GM12878 (cell line): ENCODE results near the gene ALOX12B. TPM values are rescaled to one million over a fixed set of nuclear protein-coding genes. Genes with fewer than 3 reads are reported as not detected.

ENCODE experiments used
- ATAC-seq: fragments of 200-7000 bp; cut with Tn5 transposase; 3 replicates; pipeline ENCODE4 v1.9.1; 2020; ENCODE audit warnings: mild to moderate bottlenecking, moderate library complexity
- BruUV-seq: library from RNA; stranded (reverse); fragments of 400-500 nt; replicated peaks from 2 replicates; lab custom pipeline; 2021; lab: Mats Ljungman, UMichigan
- CTCF ChIA-PET: fragments of 300-600 bp; sonication (Branson Sonifier 250); formaldehyde crosslinking; extraction: SDS; loops from one replicate; lab custom pipeline; 2021; ENCODE audit warnings: inconsistent platforms; lab: Yijun Ruan, JAX
- POLR2A ChIA-PET: fragments of 350-600 bp; formaldehyde crosslinking; extraction: SDS; loops from one replicate; lab custom pipeline; 2021; ENCODE audit warnings: inconsistent platforms; lab: Charles Lee
- RAD21 ChIA-PET: fragments of 300-600 bp; sonication (Branson Sonifier 250); formaldehyde crosslinking; loops from one replicate; lab custom pipeline; 2023; ENCODE audit warnings: antibody characterized with exemption; ENCODE audit not compliant: unreplicated experiment; lab: Charles Lee
- SMC1A ChIA-PET: fragments of 300-600 bp; sonication (Branson Sonifier 250); formaldehyde crosslinking; loops from one replicate; lab custom pipeline; 2023; ENCODE audit not compliant: unreplicated experiment, uncharacterized antibody; lab: Charles Lee
- DNase-seq: peaks from one replicate; pipeline ENCODE4 v3.0.0-alpha.2; 2011; ENCODE audit warnings: low read depth, low spot score
- FAIRE-seq: peaks from 3 replicates; lab custom pipeline; 2011; peaks lifted over from hg19 to GRCh38; lab: Jason Lieb, UNC
- H2AFZ ChIP-seq: 2 replicates; pipeline ENCODE4 v1.6.0; 2011; ENCODE audit warnings: low read depth, low read length, control low read depth; ENCODE audit not compliant: control insufficient read depth
- H3K27ac ChIP-seq: 2 replicates; pipeline ENCODE4 v1.5.1; 2011; ENCODE audit warnings: control low read depth; ENCODE audit not compliant: control insufficient read depth, insufficient read depth
- H3K27me3 ChIP-seq, 2 experiments: replicated peaks in 1 of 2; 2 replicates each; pipeline versions ENCODE4 v1.6.0 to v1.6.1; 2011; ENCODE audit warnings: low read length in 1 of 2; ENCODE audit not compliant: control insufficient read depth in 2 of 2, insufficient read depth in 2 of 2
- H3K36me3 ChIP-seq, 2 experiments: 2 replicates each; pipeline ENCODE4 v1.5.1; 2011; ENCODE audit warnings: low read length in 1 of 2; ENCODE audit not compliant: control insufficient read depth in 2 of 2, insufficient read depth in 2 of 2
- H3K4me1 ChIP-seq: 2 replicates; pipeline ENCODE4 v1.6.1; 2011; ENCODE audit warnings: mild to moderate bottlenecking, low read length, moderate library complexity, mixed read lengths; ENCODE audit not compliant: control insufficient read depth, insufficient read depth
- H3K4me2 ChIP-seq: 2 replicates; pipeline ENCODE4 v1.6.0; 2011; ENCODE audit warnings: control low read depth; ENCODE audit not compliant: control insufficient read depth, insufficient read depth
- H3K4me3 ChIP-seq: fragments of 200-600 bp; sonication (generic); 2 replicates; pipeline ENCODE4 v1.5.1; 2016
- H3K79me2 ChIP-seq: 2 replicates; pipeline ENCODE4 v1.6.0; 2011; ENCODE audit warnings: low read length; ENCODE audit not compliant: control insufficient read depth, insufficient read depth
- H3K9ac ChIP-seq: 2 replicates; pipeline ENCODE4 v1.8.0; 2011; ENCODE audit warnings: low read length, control low read depth, mixed read lengths; ENCODE audit not compliant: control insufficient read depth, insufficient read depth
- H3K9me3 ChIP-seq: replicated peaks from 3 replicates; pipeline ENCODE4 v1.5.1; 2011; ENCODE audit warnings: mild to moderate bottlenecking, low read length; ENCODE audit not compliant: control insufficient read depth, insufficient read depth
- H4K20me1 ChIP-seq: 2 replicates; pipeline ENCODE4 v1.6.0; 2011; ENCODE audit not compliant: control insufficient read depth, insufficient read depth
- CBX3 ChIP-seq: fragments of 200-600 bp; sonication (generic); IDR thresholded peaks from 2 replicates; pipeline ENCODE4 v1.6.1; 2016; ENCODE audit warnings: low read depth, borderline replicate concordance
- FOS ChIP-seq: IDR thresholded peaks from 3 replicates; pipeline ENCODE4 v1.6.1; 2011; ENCODE audit warnings: borderline replicate concordance; ENCODE audit not compliant: insufficient read length; ENCODE audit errors: extremely low read depth
- IRF4 ChIP-seq: IDR thresholded peaks from 2 replicates; pipeline ENCODE4 v1.6.1; 2011; ENCODE audit warnings: low read depth, low read length
- KDM1A ChIP-seq: fragments of 200-600 bp; sonication (generic); IDR thresholded peaks from 2 replicates; pipeline ENCODE4 v1.6.1; 2016; ENCODE audit warnings: borderline replicate concordance
- NRF1 ChIP-seq: conservative IDR thresholded peaks from 2 replicates; pipeline ENCODE4 v1.6.1; 2011; ENCODE audit warnings: mild to moderate bottlenecking, low read depth, low read length, improper control_type of control experiment
- PAX5 ChIP-seq: IDR thresholded peaks from 2 replicates; pipeline ENCODE4 v1.6.1; 2011; ENCODE audit warnings: low read depth, low read length, borderline replicate concordance
- REST ChIP-seq: IDR thresholded peaks from 2 replicates; pipeline ENCODE4 v1.6.1; 2012; ENCODE audit warnings: mild to moderate bottlenecking, low read depth, low read length
- SMAD5 ChIP-seq: IDR thresholded peaks from 2 replicates; pipeline ENCODE4 v1.6.1; 2016; ENCODE audit warnings: antibody characterized with exemption, low read depth
- TBL1XR1 ChIP-seq: IDR thresholded peaks from 2 replicates; pipeline ENCODE4 v1.6.1; 2012; ENCODE audit warnings: low read depth, low read length, improper control_type of control experiment
- TCF7 ChIP-seq: IDR thresholded peaks from 2 replicates; pipeline ENCODE4 v1.6.1; 2014; ENCODE audit warnings: antibody characterized with exemption, borderline replicate concordance
- YBX1 ChIP-seq: fragments of 450-650 bp; IDR thresholded peaks from 2 replicates; pipeline ENCODE4 v1.6.1; 2016; ENCODE audit warnings: antibody characterized with exemption
- ZNF207 ChIP-seq: fragments of 450-650 bp; IDR thresholded peaks from 2 replicates; pipeline ENCODE4 v1.6.1; 2014; ENCODE audit warnings: antibody characterized with exemption, mild to moderate bottlenecking, borderline replicate concordance
- WGBS: methylation state at CpG from one replicate; pipeline ENCODE4 v1.1.6; 2016; ENCODE audit warnings: low lambda C conversion rate; ENCODE audit not compliant: insufficient replicate concordance, insufficient coverage; ENCODE audit errors: missing lambda C conversion rate; 5-methylcytosine and 5-hydroxymethylcytosine counted together
- in situ Hi-C: fragments of 300-500 bp; cut with MboI; formaldehyde crosslinking; loops from 9 replicates; pipeline ENCODE4 v1.14.3; 2018; ENCODE audit warnings: mixed read lengths
- intact Hi-C: fragments of 100-400 bp; cut with micrococcal nuclease; formaldehyde crosslinking; loops from one replicate; pipeline ENCODE4 v1.14.2; 2022; ENCODE audit not compliant: unreplicated experiment
- polyA plus RNA-seq, 11 experiments: library from polyadenylated mRNA; depleted of rRNA in 4 of 11; unstranded in 6 of 11; stranded (reverse) in 5 of 11; fragments of >200 nt; fragmentation: Nextera tagmentation in 4 of 11; fragmentation: Illumina TruSeq in 1 of 11; extraction: Ambion mirVana in 4 of 11; extraction: Trizol in 1 of 11; gene quantifications; 1 replicate in 1 of 11; 2 replicates in 10 of 11; pipeline versions ENCODE4 v1.2.1 to v1.2.3, GENCODE V29; 2011 to 2016; ENCODE audit warnings: inconsistent platforms in 2 of 11, missing spikeins in 2 of 11, low read depth in 1 of 11
- total RNA-seq, 4 experiments: library from RNA; depleted of rRNA in 3 of 4; stranded (reverse); fragments of >200 nt in 3 of 4; fragmentation: Illumina TruSeq in 1 of 4; extraction: Trizol in 1 of 4; gene quantifications; 2 replicates each; pipeline versions ENCODE4 v1.2.1 to v1.2.3, GENCODE V29; 2013 to 2021
- TF ChIP-seq, protein P1 (sequence below): fragments of 450-650 bp; formaldehyde crosslinking; IDR thresholded peaks from 2 replicates; pipeline ENCODE4 v1.5.0; 2022; ENCODE audit warnings: mild to moderate bottlenecking, missing genetic modification characterization
- TF ChIP-seq, protein P2 (sequence below): IDR thresholded peaks from 2 replicates; pipeline ENCODE4 v1.6.1; 2011; ENCODE audit warnings: borderline replicate concordance, low read depth, mild to moderate bottlenecking, moderate library complexity, low read length; ENCODE audit not compliant: insufficient read depth, poor library complexity, severe bottlenecking

Gene ALOX12B
- total and polyA plus RNA-seq, 10 of the 15 experiments (the other 5 are each of a cell fraction or from before 2014, with no cell fraction given): 0.17 to 0.54 TPM; not detected in 8

- intact Hi-C loops (loop anchor here (5.0 kb wide), 2 partner anchors 54 to 99 kb away; partner anchors contain the start of genes ALOXE3 and VAMP2), in situ Hi-C loops (no loop called here)
- ATAC-seq (no peak), FAIRE-seq (no peak), DNase-seq (no peak)
- ChIA-PET POLR2A (interaction anchor here (0.8 kb wide), 1 partner anchor 66 kb away, joined by 3 read pairs; no protein-coding TSS in a partner anchor), RAD21 (interaction anchor here (1.4 to 1.7 kb wide), 3 partner anchors 49 to 76 kb away, joined by 3 to 5 read pairs (median 4); no protein-coding TSS in a partner anchor), CTCF (interaction anchor here (0.5 to 8.3 kb wide), 12 partner anchors 7 to 935 kb away, joined by 3 to 159 read pairs (median 54); partner anchors contain the start of genes ALOX12B and ALOXE3), SMC1A (interaction anchor here (0.8 to 4.5 kb wide), 7 partner anchors 12 to 238 kb away, joined by 3 to 37 read pairs (median 4); no protein-coding TSS in a partner anchor)
- H4K20me1 ChIP-seq: no peaks in the 10 kb centered on the region
- H3K27me3 ChIP-seq: peaks cover 3 to 4% of the 10 kb centered on the region in 2 experiments
- H3K4me1 ChIP-seq: no peaks in the 10 kb centered on the region
- no peak overlapping the region for H3K27ac ChIP-seq
- no peak overlapping the region for H3K4me2 ChIP-seq
- BruUV-seq: no TSS peak
- H3K9ac ChIP-seq: no peak overlapping the region
- WGBS: 47% methylated on average over 15 of the region's 15 CpGs
- no peaks in the 10 kb centered on the region for H3K9me3 ChIP-seq
- no peaks in the 10 kb centered on the region for H3K79me2 ChIP-seq
- H2AFZ ChIP-seq: no peak overlapping the region
- H3K36me3 ChIP-seq: no peaks in the 10 kb centered on the region
- no peak overlapping the region for H3K4me3 ChIP-seq
- TF ChIP-seq KDM1A (no peak), SMAD5 (no peak), CBX3 (no peak), REST (no peak), IRF4 (no peak), YBX1 (no peak), ZNF207 (no peak), TBL1XR1 (no peak), TCF7 (no peak), FOS (no peak), PAX5 (no peak), NRF1 (no peak)
- TF ChIP-seq, protein P1, sequence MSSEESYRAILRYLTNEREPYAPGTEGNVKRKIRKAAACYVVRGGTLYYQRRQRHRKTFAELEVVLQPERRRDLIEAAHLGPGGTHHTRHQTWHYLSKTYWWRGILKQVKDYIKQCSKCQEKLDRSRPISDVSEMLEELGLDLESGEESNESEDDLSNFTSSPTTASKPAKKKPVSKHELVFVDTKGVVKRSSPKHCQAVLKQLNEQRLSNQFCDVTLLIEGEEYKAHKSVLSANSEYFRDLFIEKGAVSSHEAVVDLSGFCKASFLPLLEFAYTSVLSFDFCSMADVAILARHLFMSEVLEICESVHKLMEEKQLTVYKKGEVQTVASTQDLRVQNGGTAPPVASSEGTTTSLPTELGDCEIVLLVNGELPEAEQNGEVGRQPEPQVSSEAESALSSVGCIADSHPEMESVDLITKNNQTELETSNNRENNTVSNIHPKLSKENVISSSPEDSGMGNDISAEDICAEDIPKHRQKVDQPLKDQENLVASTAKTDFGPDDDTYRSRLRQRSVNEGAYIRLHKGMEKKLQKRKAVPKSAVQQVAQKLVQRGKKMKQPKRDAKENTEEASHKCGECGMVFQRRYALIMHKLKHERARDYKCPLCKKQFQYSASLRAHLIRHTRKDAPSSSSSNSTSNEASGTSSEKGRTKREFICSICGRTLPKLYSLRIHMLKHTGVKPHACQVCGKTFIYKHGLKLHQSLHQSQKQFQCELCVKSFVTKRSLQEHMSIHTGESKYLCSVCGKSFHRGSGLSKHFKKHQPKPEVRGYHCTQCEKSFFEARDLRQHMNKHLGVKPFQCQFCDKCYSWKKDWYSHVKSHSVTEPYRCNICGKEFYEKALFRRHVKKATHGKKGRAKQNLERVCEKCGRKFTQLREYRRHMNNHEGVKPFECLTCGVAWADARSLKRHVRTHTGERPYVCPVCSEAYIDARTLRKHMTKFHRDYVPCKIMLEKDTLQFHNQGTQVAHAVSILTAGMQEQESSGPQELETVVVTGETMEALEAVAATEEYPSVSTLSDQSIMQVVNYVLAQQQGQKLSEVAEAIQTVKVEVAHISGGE (CRISPR knock-in tag): no peak
- TF ChIP-seq, protein P2, sequence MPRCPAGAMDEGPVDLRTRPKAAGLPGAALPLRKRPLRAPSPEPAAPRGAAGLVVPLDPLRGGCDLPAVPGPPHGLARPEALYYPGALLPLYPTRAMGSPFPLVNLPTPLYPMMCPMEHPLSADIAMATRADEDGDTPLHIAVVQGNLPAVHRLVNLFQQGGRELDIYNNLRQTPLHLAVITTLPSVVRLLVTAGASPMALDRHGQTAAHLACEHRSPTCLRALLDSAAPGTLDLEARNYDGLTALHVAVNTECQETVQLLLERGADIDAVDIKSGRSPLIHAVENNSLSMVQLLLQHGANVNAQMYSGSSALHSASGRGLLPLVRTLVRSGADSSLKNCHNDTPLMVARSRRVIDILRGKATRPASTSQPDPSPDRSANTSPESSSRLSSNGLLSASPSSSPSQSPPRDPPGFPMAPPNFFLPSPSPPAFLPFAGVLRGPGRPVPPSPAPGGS: no peak
Measured at GRCh38 chr17:8062807-8063483, 24.6 kb downstream of the ALOX12B start.
